Skeletal muscle tissue (tissue), 4 donors: ENCODE measurements around the gene PBXIP1. TPM values are rescaled to one million over a fixed set of nuclear protein-coding genes. Genes with fewer than 3 reads are reported as not detected.
"Not testable (repeated sequence)": the region's sequence is repeated elsewhere in the genome, so short reads cannot be mapped to it uniquely, and the experiment has no call there.

ENCODE experiments used
- H3K27ac ChIP-seq: one replicate; pipeline ENCODE4 v1.7.0; 2013; ENCODE audit warnings: mild to moderate bottlenecking, low read depth, low read length, inconsistent platforms
- H3K27me3 ChIP-seq, 3 donors: one replicate each; pipeline ENCODE4 v1.7.0; 2013; ENCODE audit warnings: low read length in 3 of 3; ENCODE audit not compliant: control insufficient read depth in 3 of 3, insufficient read depth in 3 of 3
- H3K36me3 ChIP-seq, 3 donors: one replicate each; pipeline ENCODE4 v1.7.0; 2013; ENCODE audit warnings: low read length in 3 of 3; ENCODE audit not compliant: control insufficient read depth in 3 of 3, insufficient read depth in 3 of 3
- H3K4me1 ChIP-seq, 3 donors: one replicate each; pipeline ENCODE4 v1.7.0; 2013; ENCODE audit warnings: low read length in 3 of 3, mild to moderate bottlenecking in 3 of 3; ENCODE audit not compliant: control insufficient read depth in 3 of 3, insufficient read depth in 3 of 3
- H3K4me3 ChIP-seq, 3 donors: one replicate each; pipeline ENCODE4 v1.7.0; 2013; ENCODE audit warnings: low read length in 3 of 3
- H3K9ac ChIP-seq, 3 donors: one replicate each; pipeline ENCODE4 v1.7.0; 2013; ENCODE audit warnings: low read length in 3 of 3, mild to moderate bottlenecking in 3 of 3, moderate library complexity in 2 of 3, low read depth in 1 of 3
- H3K9me3 ChIP-seq, 3 donors: one replicate each; pipeline ENCODE4 v1.7.0; 2013; ENCODE audit warnings: low read length in 3 of 3; ENCODE audit not compliant: control insufficient read depth in 3 of 3
- total RNA-seq: library from RNA; depleted of rRNA; stranded (reverse); fragments of >200 nt; gene quantifications from one replicate; pipeline ENCODE4 v1.2.3, GENCODE V29; 2014
- donor health status: Osteomylitis.

The PBXIP1 gene
- total RNA-seq, 1 donor from 2014 or later, result 190 TPM

DNA sequence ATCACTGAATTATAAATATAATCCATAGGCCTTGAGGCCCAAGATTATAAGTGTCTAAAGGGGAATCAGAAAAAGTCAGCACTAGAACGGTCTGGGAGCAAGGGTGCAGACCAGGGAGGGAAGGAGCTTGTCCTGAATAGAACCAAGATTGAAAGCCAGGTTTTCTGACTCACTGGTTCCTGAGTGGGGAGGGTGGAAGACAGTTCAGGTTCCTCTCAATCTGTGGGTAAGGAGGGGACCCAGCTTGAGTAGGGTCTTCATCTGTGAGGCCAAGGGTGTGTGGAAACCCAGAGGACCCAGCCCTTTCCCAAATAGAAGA, 38.3 kb upstream of the PBXIP1 start:
- Histone ChIP-seq H3K4me1 (peaks cover 4 to 6% (median 5%) of the 10 kb centered on the region in 3 donors), H3K9ac (no peak overlapping the region), H3K4me3 (no peak overlapping the region), H3K27me3 (no peaks in the 10 kb centered on the region), H3K36me3 (peaks cover 11 to 17% (median 12%) of the 10 kb centered on the region in 3 donors), H3K27ac (no peak overlapping the region), H3K9me3 (no peaks in the 10 kb centered on the region)

DNA sequence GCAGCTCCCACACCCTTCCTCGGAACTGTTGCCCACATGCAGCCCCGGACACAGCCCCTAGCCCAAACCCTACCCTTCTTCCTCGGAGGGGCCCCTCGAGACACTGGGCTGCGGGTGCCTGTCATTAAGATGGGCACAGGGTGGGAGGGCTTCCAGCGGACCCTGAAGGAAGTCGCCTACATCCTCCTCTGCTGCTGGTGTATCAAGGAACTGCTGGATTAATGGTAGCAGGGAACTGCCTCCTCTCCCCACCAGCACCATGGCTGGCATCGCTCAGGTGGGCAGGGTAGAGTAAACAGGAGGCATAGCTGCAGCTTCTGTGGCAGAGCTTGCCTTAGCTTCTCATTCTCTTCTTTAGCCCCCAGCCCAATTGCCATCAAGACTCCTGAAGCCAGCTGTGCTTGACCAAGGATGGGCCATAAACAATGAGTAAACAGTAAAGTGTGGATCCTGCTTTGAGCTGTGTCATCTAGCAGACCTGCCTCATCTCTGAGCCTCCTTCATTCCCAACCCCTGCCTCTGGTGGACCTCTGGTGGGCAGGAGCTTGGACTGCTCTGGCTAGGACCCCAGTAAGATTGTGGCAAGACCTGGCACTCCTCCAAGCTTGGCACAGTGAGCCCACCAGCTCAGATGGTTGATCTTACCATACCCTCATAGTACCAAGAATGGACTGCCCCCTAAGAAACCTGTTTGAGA, 37.8 kb upstream of the PBXIP1 start, which contains the start of gene LENEP:
LENEP (plus strand) TSS at position 15 of the 697 bp plus-strand sequence; CDS start at position 37, 22 bp downstream.
- H3K9ac ChIP-seq, result no peak within 1 kb of the TSS
- H3K36me3 ChIP-seq, result peaks cover 15 to 17% (median 17%) of the 10 kb centered on the region in 3 donors
- no peaks in the 10 kb centered on the region for H3K9me3 ChIP-seq
- H3K27me3 ChIP-seq, result no peaks in the 10 kb centered on the region
- no peak within 1 kb of the TSS for H3K27ac ChIP-seq
- peaks cover 0 to 9% (median 0%) of the 10 kb centered on the region in 3 donors for H3K4me1 ChIP-seq
- H3K4me3 ChIP-seq, result no peak within 1 kb of the TSS

DNA sequence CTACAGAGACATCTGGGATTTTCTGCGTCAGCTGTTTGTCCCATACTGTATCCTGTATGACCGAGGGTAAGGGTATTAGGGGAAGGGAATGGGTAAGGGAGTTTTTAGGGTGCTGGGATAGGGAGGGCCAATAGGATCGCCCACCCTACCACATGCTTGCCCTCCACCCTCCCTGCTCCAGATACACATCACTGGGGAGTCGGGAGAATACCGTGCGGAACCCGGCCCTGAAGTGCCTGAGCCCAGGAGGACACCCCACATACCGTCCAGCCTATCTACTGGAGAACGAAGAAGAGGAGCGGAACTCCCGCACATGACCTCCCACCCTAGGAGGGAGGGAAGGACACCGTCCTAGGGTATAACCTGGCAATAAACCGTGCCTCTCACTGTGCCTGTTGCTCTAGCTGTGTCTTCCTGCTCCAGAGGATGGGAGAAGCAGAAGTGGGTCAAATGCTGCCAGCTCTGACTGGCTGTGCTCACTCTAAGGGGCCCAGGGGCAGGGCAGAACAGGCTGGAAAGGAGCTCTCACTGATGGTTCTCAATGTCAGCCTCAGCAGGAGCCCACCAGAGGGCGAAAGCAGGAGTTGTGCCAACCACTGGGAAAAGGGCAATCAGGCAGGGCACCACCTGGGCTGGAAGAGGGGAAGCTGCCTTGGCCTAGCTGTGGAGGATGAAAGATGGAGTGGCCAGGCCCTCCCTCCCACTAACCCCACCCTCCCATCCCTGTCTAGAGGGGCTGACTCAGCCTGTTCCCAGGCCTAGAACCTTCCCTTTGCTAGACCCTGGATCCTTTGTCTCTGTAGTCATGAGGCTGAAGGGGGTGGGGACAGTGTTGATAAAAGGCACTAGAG, 37.0 kb upstream of the PBXIP1 start:
- H3K36me3 ChIP-seq, result peaks cover 22 to 25% (median 25%) of the 10 kb centered on the region in 3 donors
- H3K4me1 ChIP-seq, result peaks cover 0 to 17% (median 2%) of the 10 kb centered on the region in 3 donors
- H3K4me3 ChIP-seq, result no peak overlapping the region
- no peaks in the 10 kb centered on the region for H3K27me3 ChIP-seq
- H3K27ac ChIP-seq, result no peak overlapping the region
- no peak overlapping the region for H3K9ac ChIP-seq
- H3K9me3 ChIP-seq, result no peaks in the 10 kb centered on the region

DNA sequence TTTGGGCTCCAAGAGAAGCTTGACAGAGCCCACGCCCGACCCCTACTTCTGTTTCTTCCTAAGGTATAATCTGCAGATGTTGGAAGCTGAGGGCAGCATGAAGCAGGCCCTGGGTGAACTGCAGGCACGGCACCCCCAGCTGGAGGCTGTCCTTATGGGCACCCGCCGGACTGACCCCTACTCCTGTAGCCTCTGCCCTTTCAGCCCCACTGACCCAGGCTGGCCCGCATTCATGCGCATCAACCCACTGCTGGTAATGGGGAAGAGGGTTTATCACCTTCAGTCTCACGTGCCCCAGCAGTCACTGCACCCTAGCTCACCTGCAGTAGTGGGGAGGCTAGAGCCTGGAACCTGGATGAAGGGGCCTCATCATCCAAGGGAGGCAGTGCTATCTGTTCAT, 34.4 kb upstream of the PBXIP1 start:
- Histone ChIP-seq H3K4me3 (no peak overlapping the region), H3K27me3 (no peaks in the 10 kb centered on the region), H3K4me1 (peaks cover 0 to 21% (median 2%) of the 10 kb centered on the region in 3 donors), H3K9ac (no peak overlapping the region), H3K9me3 (no peaks in the 10 kb centered on the region), H3K36me3 (peaks cover 26 to 31% (median 29%) of the 10 kb centered on the region in 3 donors), H3K27ac (no peak overlapping the region)

DNA sequence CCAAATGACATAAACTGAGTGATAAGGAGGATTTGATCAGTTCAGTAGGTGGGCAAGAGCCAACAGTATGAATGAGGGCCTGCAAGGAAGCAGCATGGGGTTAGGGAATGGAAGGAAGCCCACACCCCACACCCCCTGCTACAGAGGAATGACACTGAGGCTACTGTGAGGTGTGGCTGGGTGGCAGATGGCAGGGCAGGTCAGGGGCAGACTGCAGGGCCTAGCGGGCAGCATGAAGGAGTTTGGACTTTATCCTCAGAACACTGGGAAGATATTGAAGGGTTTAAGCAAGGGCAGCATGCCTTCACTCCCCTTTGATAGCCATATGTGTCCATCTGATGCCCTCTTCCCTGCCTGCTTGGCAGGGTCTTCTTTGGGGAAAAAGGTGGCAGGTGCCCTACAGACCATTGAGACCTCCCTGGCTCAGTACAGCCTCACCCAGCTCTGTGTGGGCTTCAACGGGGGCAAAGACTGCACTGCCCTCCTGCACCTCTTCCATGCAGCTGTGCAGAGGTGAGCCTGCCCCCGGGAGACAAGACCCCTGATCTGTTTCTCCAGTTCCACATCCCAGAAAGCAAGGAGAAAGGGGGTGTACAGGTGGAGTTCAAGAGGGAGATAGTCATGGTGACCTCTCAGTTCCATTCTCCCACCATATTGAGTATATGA, 33.4 kb upstream of the PBXIP1 start:
- Histone ChIP-seq H3K4me3 (no peak overlapping the region), H3K27me3 (no peaks in the 10 kb centered on the region), H3K9ac (peak overlapping the region in 1 of 3 donors; percentile 35), H3K27ac (no peak overlapping the region), H3K36me3 (peaks cover 26 to 31% (median 29%) of the 10 kb centered on the region in 3 donors), H3K9me3 (no peaks in the 10 kb centered on the region), H3K4me1 (peaks cover 0 to 21% (median 2%) of the 10 kb centered on the region in 3 donors)

DNA sequence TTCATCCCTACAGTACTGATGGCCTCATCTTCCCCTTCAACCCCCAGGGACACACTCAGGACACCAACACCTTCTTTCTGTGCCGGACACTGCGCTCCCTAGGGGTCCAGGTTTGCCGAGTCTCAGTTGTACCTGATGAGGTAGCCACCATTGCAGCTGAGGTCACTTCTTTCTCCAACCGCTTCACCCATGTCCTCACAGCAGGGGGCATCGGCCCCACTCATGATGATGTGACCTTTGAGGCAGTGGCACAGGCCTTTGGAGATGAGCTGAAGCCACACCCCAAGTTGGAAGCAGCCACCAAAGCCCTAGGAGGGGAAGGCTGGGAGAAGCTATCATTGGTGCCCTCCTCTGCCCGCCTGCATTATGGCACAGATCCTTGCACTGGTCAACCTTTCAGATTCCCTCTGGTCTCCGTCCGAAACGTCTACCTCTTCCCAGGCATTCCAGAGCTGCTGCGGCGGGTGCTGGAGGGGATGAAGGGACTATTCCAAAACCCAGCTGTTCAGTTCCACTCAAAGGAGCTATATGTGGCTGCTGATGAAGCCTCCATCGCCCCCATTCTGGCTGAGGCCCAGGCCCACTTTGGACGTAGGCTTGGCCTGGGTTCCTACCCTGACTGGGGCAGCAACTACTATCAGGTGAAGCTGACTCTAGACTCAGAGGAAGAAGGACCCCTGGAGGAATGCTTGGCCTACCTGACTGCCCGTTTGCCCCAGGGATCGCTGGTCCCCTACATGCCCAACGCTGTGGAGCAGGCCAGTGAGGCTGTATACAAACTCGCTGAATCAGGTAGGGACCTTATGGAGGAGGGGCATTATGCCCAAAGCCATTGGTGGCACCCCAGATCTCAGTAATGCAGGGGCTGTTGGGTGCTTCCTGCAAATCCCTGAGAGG, 32.4 kb upstream of the PBXIP1 start:
- no peaks in the 10 kb centered on the region for H3K27me3 ChIP-seq
- peaks cover 9 to 30% (median 10%) of the 10 kb centered on the region in 3 donors for H3K4me1 ChIP-seq
- no peak overlapping the region for H3K4me3 ChIP-seq
- no peak overlapping the region for H3K27ac ChIP-seq
- peaks cover 26 to 31% (median 29%) of the 10 kb centered on the region in 3 donors for H3K36me3 ChIP-seq
- no peaks in the 10 kb centered on the region for H3K9me3 ChIP-seq
- H3K9ac ChIP-seq, result no peak overlapping the region

DNA sequence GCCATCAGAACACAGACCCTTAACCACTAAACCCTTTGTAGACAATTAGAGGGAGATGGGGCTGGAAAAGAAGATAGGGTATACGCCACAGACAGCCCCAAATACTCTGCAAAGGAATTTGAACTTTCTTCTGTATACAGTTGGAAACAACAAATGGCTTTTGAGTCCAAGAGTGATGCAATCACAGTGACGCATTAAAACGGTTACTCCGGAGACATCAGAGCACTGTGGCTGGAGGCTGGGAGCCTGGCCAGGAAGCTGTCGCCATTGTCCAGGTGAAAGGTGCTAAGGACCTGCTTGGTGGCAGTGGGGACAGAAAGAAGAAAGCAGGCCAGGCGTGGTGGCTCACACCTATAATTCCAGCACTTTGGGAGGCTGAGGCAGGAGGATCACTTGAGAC, 31.4 kb upstream of the PBXIP1 start:
- no peaks in the 10 kb centered on the region for H3K27me3 ChIP-seq
- H3K4me3 ChIP-seq, result no peak overlapping the region
- H3K36me3 ChIP-seq, result peaks cover 24 to 29% (median 26%) of the 10 kb centered on the region in 3 donors
- H3K9ac ChIP-seq, result no peak overlapping the region
- peaks cover 13 to 35% (median 14%) of the 10 kb centered on the region in 3 donors for H3K4me1 ChIP-seq
- no peak overlapping the region for H3K27ac ChIP-seq
- H3K9me3 ChIP-seq, result no peaks in the 10 kb centered on the region

DNA sequence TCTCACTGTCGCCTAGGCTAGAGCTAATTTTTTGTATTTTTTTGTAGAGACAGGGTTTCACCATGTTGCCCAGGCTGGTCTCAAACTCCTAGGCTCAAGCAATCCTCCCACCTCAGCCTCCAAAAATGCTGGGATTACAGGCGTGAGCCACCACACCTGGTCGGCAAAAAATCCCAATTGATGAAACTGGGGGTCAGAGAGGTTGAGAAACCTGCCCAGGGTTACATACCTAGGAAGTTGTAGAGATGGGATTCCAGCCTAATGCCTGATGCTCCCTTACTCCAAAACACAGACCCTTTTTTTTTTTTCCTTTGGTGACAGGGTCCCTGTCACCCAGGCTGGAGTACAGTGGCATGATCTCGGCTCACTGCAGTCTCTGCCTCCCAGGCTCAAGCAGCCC, 30.8 kb upstream of the PBXIP1 start:
- not testable (repeated sequence) for H3K9ac ChIP-seq, H3K27me3 ChIP-seq, H3K4me3 ChIP-seq, H3K9me3 ChIP-seq, H3K27ac ChIP-seq
- H3K36me3 ChIP-seq, result peaks cover 24 to 29% (median 26%) of the 10 kb centered on the region in 3 donors
- H3K4me1 ChIP-seq, result peaks cover 14 to 37% (median 16%) of the 10 kb centered on the region in 3 donors

DNA sequence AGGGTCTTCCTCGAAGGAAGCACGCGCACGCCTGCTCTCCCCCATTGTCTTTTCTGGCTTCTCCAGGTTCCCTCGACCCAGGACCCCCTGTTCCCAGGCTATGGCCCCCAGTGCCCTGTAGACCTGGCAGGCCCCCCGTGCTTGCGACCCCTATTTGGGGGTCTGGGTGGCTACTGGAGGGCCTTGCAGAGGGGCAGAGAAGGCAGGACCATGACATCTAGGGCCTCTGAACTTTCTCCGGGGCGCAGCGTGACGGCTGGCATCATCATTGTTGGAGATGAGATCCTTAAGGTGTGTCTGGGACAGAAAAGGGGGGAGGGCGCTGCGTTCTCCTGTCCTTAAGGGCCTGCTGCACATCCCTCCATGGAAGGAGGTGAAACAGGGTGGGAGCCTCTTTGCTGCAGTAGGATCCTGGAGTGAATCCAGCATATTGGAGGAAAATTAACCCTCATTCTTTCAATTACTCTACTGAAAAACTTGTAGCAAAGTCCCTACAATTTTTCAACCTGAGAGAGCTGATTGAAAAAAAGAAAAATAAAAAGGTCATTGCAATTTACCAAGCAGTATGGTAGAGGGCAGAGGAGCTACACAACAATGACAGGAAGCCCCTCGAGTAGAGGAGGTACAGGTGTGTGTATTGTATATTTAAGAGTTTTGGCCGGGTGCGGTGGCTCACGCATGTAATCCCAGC, 28.0 kb upstream of the PBXIP1 start:
- Histone ChIP-seq H3K4me1 (peaks cover 14 to 28% (median 16%) of the 10 kb centered on the region in 3 donors), H3K27ac (peak overlapping the region; percentile 34), H3K27me3 (no peaks in the 10 kb centered on the region), H3K4me3 (peak overlapping the region; percentile 76 to 98 (median 90)), H3K9me3 (no peaks in the 10 kb centered on the region), H3K9ac (peak overlapping the region; percentile 79 to 86 (median 81)), H3K36me3 (peaks cover 14 to 18% (median 14%) of the 10 kb centered on the region in 3 donors)
